Fibroblast of mammary gland (primary cell): ENCODE data around the gene RTEL1.
A peak's percentile ranks its signal among the peaks of the same experiment; 100 is the strongest.

Experiments used
- DNase-seq: peaks from one replicate; pipeline ENCODE4 v3.0.0-alpha.2; 2010; ENCODE audit warnings: low read depth
- H3K4me3 ChIP-seq: 2 replicates; pipeline ENCODE4 v1.5.1; 2011; ENCODE audit warnings: low read depth, mild to moderate bottlenecking, low read length, moderate library complexity; ENCODE audit not compliant: control insufficient read depth
- CTCF ChIP-seq: conservative IDR thresholded peaks from 2 replicates; pipeline ENCODE4 v1.5.1; 2011; ENCODE audit warnings: low read depth, low read length, inconsistent platforms; ENCODE audit not compliant: control insufficient read depth, insufficient read depth

The RTEL1 gene

GRCh38 chr20:63737945-63738686 is 80.0 kb downstream of the RTEL1 start:
- no peak overlapping the region for H3K4me3 ChIP-seq
- no peak for DNase-seq
- no peak for TF ChIP-seq CTCF

- peak; percentile 25 for DNase-seq
- TF ChIP-seq CTCF: no peak
- H3K4me3 ChIP-seq: no peak overlapping the region
These were observed 80.6 kb downstream of the RTEL1 start for GRCh38 chr20:63738687-63739129.

DNA sequence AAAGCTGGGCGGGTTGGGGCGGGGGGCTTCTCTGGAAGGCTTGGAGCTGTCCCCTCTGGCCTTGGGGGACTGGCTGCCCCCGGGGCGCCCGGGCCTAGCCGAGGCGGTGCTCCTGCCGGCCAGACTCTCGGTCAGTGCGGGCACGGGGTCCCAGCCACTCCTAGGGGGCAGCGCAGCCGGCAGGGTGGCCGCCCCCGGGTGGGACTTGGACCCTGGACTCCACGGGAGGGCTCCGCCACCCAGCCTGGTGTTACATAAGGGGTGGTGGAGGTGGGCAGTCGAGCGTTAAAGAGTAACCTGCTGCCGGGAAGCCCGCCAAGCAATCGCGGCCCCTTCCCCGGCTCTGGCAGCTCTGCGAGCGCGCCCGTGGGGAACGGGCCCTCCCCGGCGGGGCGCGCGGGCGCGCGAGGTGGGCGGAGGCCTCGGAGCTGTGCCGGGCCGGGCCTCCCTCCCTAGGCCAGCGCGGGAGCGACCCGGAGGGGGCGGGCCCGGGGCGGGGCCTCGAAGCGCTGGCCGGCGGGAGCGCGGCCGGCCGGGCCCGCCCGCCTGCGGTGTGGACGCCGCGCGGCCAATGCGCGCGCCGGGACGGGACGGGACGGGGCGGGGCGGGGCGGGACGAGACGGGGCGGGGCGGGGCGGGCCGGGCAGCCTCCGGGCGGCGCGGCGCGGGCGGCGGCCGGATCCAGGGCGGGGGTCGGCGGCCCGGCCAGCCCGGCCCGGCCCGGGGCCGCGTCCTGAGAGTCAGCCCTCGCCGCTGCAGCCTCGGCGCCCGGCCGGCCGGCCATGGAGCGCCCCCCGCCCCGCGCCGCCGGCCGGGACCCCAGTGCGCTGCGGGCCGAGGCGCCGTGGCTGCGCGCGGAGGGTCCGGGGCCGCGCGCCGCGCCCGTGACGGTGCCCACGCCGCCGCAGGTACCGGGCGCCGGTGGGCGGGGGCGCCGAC is 81.3 kb downstream of the RTEL1 start, which contains the start of gene SLC2A4RG:
Gene SLC2A4RG (plus strand): TSS at position 647 of the 940 bp plus-strand sequence. CDS start 137 bp downstream, at position 784.
- peak; percentile 57 for DNase-seq
- H3K4me3 ChIP-seq: peak within 1 kb of the TSS; percentile 60
- no peak for TF ChIP-seq CTCF

DNA sequence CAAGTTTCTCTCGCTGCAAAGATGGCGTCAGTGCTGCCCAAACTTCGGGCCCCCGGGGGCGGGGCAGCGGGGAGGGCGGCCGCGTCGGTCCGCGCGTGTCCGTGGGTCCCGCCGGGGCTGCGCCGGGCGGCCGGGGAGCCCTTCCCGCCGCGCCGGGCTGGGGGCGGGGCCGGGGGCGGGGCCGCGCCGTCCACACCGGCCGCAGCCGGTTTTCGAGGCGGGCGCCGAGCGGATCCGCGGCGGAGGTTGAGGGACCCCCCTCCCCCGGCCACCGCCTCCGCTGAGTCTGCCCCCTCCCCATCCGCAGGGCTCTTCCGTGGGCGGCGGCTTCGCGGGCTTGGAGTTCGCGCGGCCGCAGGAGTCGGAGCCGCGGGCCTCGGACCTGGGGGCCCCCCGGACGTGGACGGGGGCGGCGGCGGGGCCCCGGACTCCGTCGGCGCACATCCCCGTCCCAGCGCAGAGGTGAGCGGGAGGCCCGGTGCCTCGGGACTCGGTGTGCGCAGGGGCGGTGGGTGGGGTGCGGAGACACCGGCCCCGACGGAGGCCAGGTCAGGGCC is 82.0 kb downstream of the RTEL1 start:
- DNase-seq: peak; percentile 17
- TF ChIP-seq CTCF: no peak
- peak overlapping the region; percentile 60 for H3K4me3 ChIP-seq

- TF ChIP-seq CTCF: no peak
- DNase-seq: peak; percentile 89
These were observed 82.7 kb downstream of the RTEL1 start for GRCh38 chr20:63740627-63741353.

GRCh38 chr20:63741354-63741675 is 83.2 kb downstream of the RTEL1 start:
- DNase-seq: no peak
- no peak for TF ChIP-seq CTCF
- peak overlapping the region; percentile 60 for H3K4me3 ChIP-seq

More at GRCh38 chr20:63740627-63741353, 82.7 kb downstream of the RTEL1 start:
- H3K4me3 ChIP-seq: peak overlapping the region; percentile 60
